Hematopoietic multipotent progenitor cell treated with erythropoietin and hydrocortisone succinate and interleukin-3 and kit ligand, for 6 days (in vitro differentiated cells): ENCODE results near the gene WFDC2.

Source experiments
- DNase-seq: peaks from one replicate; pipeline ENCODE4 v3.0.0-alpha.2; 2015

Gene WFDC2

DNA sequence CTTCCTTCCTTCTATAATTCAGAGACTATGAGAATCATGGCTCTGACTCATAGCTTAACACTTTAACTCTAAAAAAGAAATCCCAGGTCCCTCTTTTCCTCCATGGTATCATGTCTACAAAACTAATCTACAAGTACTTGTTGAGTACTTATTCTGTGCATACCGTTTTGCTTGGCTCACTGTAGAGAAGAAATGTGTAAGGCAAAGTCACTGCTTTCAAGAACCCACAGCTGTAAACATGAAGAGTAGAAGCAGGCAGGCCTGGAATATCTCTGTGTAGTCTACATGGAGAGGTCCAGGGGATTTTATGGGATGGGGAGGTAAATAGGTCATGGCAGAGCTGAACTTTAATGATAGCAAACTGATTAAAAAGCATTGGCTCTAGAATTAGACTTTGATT, 32.0 kb downstream of the WFDC2 start:
- DNase-seq, result no peak

DNA sequence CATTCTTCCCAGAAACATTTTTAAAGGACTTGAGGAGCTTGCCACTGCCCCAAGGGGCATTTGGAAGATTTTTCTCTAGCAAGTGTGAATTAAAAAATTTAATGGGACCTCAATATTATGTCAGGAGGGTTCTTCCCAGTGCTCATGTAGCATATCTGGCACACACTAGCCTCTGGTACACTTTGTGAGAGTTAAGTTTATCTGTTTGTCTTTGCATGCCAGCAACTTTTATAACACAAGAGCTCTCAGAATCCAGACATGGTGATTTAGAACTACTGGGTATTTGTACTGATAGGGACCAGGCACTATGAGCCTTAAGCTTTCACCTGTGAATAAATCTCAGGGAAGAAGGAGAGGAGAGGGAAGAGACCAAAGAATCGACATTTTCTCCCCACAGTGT, 33.0 kb downstream of the WFDC2 start:
- no peak for DNase-seq

DNA sequence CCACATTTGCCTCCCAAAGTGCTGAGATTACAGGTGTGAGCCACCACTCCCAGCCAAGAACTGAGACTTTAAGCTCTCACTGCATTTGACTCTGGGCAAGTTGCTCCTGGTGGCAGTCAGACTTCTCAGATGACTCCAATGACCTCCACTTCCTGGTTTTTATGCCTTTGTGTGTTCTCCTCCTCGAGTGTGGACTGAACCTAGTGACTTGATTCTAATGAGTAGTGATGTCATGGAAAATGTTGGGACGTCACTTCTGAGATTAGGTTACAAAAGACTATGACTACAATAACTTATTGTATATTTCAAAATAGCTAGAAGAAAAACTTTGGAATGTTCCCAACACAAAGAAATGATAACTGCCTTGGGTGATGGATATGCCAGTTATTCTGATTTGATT, 33.9 kb downstream of the WFDC2 start:
- DNase-seq, result no peak

DNA sequence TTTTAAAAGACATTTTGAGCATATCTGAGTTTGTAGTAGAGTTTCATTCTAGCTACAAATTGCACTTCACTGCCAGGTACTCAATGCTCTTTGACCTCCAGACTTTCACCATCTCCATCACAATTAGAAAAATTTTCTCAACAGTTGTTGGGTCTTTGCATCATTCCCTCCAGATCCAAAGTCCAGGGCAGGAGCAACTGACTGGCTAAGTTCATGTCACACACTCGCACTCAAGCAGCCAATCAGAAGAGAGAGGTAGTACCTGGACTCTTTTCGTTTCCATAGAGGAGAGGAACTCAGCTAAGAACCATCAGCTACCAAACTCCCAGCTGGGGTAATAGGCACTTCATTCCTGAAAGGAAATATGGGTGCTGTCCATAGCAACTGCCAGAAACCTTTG, 36.8 kb downstream of the WFDC2 start:
- no peak for DNase-seq

DNA sequence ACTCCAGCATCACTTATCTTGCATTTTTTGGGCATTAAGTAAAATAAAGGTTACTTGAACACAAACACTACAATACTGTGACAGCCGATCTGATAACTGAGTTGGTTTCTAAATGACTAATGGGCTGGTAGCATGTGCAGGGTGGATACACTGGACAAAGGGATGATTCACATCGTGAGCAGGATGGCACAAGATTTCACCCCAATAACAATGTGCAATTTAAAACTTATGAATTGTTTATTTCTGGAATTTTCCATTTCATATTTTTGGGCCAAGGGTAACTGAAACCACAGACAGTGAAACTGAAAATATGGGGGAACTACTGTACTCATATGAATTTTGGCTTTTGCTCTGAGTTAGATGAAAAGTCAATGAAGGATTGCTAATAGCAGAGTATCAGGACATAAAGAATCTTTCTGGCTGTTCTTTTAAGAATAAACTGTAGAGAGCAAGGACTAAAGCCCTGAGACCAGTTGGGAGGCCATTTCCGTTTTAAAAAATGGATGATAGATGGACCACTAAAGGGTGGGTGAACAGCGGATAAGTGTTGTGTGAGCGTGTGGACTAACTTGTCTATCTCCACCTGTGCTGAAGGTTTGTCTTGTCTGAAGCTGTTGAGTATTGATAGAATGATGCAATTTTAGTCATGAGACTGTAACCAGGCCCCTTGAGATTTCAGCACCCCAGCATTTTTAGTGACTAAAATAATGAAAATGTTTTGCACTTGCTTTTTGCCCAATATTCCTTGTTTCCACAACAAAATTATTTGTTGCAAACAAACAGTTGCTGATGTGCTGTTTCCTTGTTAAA, 37.7 kb downstream of the WFDC2 start:
- no peak for DNase-seq

DNA sequence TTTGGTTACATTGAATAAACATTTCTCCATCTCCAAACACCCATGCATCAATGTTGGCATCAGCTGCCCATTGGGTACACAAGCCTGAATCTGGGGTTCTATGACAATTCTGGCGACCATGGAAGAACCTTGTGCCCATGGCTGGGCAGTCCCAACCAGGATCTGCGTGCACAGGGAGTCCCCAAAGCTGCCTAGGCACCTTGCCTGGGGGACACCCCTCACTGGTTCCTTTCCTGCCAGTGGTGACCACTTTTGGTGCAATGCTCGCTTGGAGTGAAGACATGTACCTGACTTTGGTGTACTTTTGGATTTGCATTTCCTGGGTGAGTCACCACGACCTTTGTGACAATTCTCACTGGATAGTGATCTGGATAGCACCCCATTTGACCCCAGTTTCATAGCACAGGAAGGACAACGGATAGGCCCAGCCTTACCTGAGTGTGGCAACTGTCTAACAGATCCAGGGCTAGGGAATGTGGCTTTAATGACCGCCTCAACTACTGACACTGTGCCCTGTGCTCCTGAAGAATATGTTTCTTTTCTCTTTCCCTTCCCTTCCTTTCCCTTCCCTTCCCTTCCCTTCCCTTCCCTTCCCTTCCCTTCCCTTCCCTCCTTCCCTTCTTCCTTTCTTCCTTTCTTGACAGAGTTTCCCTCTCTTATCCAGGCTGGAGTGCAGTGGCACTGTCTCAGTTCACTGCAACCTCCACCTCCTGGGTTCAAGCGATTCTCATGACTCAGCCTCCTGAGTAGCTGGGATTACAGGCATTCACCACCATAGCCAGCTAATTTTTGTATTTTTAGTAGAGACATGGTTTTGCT, 38.7 kb downstream of the WFDC2 start:
- DNase-seq, result no peak

DNA sequence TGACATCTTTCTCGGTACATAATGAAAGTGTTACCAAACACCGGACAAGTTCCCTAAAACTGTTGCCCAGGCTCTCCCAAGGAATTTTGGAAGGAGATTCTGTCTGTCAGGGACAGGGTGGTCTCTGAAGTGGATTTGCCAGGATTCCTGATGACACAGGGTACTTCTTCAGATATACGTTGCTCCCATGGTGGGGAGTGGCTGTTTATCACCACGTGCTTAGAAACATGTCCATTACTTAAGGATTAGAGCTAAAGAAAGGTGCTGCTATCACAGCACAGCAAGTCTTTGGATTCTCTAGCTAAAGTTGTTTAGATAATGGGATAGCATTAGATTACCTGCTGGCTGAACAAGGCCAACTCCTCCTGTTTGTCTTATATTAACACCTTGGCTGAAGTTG, 39.5 kb downstream of the WFDC2 start:
- no peak for DNase-seq

DNA sequence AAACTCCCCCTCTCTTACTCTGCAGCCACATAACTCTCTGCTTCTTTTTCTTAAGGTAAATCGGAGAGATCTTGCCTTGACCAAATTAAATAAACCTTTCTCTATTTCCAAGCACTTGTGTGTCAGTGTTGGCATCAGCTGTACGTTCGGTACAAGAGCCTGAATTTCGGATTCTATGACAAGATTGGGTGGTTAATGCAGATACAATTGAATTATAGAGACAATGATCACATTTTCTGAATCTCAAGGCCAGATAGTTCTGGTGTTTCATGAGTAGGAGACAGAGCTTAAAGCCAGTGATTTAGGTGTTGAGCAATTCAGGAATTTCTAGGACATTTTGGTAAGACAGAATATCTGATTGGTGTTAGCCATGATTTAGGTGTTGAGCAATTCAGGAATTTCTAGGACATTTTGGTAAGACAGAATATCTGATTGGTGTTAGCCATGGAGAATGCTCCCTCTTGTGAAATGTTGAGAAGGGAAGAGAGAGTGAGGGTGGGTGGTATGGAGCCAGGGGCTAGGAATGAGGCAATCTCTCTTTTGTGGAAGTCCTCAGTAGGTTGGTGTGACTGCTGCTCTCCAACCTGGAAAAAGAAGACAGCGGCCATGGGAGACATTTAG, 40.8 kb downstream of the WFDC2 start:
- DNase-seq, result no peak

DNA sequence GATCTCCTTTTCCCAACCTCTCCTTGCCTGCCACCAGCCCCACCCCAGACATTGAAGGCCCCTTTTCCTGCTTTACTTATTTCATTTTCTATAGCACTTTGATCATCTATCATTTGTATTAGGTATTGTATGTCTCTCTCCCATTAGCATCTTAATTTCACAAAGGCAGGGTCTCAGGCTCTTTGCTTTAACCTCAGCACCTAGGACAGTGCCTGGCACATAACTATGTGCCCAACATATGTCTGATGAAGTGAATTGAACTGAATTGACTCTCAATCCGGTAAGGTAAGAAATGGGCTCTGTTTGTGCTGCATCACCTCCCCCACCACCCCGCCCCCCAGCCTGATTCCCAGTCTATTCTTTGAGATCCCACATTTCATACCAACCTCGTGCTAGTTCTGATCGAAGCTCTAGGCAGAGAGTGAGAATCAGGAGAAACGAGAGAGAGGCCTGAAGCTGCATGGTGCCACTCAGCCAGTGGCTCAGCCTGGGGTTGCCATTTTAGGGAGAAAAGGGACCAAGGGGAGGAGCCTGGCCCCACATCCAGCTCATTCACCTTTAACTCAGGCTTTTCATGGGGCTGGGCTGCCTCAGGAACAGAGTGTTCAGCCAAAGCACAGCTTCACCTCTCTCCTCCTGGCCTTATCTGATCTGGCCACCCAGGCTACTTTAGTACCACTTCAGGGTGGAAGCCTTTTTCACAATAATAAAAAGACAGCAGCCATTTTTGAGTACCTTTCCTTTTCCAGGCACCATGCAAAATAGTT, 45.8 kb downstream of the WFDC2 start, which contains the start of gene SPINT3:
SPINT3 (minus strand) TSS at position 476 of the 767 bp plus-strand sequence; CDS start at position 462, 14 bp downstream.
- no peak for DNase-seq

DNA sequence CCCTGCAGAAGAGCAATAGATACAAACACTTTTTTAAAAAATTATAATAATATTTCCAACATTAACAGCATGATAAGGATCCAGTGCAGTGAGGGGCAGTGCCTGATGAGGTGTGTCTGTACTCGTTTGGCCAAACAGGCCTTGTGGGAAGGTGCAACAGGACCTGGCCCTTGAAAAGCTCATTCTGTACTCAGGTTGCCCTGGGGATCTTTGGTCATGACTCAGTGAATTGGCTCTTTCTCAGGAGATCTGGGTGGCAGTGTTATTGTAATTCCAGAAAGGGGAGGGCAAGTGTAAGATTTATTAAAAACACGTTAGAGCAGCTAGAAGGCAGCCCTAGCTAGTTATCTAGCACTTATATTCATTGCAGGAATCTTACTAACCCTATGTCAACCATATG, 48.7 kb downstream of the WFDC2 start:
- DNase-seq, result no peak

DNA sequence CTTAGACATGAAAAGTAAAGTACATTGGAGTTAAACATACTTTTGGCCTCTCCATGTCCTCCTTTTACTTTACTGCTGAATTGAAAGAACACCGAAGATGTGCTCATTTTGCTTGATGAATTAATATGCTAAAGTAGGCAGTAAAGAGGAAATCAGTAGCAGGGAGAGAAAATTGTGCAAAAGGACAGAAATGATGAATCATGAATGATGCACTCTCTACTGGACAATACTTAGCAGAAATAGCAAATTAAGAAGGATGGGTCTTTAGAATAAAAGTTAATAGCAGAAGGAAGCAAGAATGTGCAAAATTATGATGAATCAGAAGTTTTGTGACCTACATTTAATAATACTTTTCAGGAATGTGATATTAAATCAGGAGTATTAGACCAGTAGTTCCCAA, 54.3 kb downstream of the WFDC2 start:
- no peak for DNase-seq

DNA sequence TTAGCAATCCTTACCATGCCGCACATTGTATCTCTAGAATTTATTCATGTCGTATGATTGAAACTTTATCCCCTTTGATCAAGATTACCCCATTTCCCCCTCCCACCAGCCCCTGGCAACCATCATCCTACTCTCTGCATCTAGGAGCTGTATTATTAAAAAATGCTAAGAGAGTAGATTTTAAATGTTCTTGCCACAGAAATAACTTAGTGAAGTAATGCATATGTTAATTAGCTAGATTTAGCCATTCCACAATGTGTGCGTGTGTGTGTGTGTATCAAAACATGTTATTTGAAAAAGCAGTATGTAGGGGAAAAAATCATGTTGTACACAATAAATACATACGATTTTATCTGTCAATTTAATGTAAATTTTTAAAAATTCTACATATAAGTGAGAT, 57.7 kb downstream of the WFDC2 start:
- DNase-seq, result no peak
